ENCODE data around the gene GSC2.

GSC2 gene

DNA sequence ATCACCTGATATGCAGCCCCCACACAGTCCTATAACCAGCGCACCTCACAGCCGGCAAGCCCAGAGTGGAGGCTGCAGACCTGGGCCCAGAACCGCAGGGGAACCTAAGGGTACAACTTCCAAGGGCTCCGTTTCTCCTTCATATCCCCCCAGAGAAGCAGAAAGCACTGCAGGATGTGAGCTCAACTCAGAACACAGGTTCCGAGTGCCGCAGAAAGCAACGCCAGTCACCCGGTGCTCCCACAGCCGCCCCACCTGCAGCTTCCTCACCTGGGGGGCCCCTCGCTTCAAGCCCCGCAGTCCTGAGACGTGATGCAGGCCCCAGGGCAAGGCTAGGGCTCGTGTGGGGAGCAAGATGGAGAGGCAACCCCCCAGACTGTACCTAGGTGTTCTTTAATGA, 16.5 kb downstream of the GSC2 start:
- no peak for DNase-seq (ENCODE audit: low read depth)

DNA sequence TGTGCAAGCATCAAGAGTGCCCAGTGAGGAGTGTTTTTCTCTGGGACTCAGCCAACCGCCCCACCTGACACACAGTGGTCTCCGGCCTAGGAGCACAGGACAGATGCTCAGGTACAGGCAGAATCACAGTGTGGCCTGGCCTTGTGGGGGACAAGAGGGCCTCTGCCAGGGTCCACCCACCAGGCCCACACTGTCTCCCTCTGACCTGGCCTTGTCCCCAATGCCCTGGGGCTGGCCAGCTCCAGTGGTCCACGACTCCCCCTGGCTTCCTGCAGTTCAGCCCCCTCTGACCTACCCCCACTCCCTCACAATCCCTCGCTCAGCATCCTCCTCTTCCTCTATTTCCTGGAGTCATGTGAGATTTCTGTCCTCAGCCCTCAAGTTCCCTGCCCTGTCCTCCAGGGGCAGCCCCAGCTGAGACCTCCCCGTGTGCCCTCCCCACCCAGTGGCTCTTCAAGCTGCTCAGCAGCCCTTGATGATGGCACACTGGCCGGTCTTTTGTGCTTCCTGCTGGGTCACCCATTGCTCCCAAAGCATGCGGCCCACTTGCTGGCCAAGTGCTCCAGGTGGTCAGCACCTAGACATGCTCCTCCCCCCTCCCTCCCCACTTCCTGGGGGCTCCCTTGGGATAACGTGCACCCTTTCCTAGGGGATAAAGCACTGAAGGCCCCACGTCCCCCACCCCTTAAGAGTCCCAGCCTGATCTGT, 17.2 kb downstream of the GSC2 start:
- no peak for DNase-seq (ENCODE audit: low read depth)

DNA sequence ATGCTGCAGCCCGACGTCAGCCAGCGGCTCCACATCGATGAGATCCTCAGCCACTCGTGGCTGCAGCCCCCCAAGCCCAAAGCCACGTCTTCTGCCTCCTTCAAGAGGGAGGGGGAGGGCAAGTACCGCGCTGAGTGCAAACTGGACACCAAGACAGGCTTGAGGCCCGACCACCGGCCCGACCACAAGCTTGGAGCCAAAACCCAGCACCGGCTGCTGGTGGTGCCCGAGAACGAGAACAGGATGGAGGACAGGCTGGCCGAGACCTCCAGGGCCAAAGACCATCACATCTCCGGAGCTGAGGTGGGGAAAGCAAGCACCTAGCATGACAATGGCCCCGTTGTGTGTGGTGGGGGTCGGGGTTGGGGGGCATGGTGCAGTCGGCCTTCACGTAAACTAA, 17.9 kb downstream of the GSC2 start:
- DNase-seq (ENCODE audit: low read depth), result no peak

DNA sequence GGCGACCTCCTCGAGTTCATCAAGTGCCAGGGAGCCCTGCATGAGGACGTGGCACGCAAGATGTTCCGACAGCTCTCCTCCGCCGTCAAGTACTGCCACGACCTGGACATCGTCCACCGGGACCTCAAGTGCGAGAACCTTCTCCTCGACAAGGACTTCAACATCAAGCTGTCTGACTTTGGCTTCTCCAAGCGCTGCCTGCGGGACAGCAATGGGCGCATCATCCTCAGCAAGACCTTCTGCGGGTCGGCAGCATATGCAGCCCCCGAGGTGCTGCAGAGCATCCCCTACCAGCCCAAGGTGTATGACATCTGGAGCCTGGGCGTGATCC, 18.4 kb downstream of the GSC2 start:
- no peak for DNase-seq (ENCODE audit: low read depth)

DNA sequence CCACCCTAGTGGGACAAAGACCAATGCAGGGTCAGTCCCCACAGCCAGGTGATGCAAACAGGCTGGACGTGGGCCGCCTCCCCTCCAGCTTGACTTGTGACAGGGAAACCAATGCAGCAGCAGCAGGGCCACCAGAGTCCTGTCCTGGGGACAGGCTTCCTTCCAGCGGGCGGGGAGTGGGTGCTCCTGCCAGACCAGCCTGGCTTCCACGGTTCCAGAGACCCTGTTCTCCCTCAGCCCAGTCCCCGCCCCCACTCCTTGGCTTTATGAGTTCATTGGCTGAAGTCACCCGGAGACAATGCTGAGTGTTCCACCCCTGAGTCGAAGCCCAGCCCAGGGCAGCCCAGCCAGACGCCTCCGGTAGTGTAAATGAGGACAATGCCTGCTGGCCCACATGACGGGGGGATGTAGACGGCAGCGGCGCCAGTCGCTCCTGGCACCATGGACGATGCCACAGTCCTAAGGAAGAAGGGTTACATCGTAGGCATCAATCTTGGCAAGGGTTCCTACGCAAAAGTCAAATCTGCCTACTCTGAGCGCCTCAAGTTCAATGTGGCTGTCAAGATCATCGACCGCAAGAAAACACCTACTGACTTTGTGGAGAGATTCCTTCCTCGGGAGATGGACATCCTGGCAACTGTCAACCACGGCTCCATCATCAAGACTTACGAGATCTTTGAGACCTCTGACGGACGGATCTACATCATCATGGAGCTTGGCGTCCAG, 19.0 kb downstream of the GSC2 start, which contains the start of gene TSSK2:
TSS of gene TSSK2 (plus strand) at position 350 of the 726 bp plus-strand sequence. CDS start at position 442, 92 bp downstream.
- DNase-seq (ENCODE audit: low read depth), result no peak

DNA sequence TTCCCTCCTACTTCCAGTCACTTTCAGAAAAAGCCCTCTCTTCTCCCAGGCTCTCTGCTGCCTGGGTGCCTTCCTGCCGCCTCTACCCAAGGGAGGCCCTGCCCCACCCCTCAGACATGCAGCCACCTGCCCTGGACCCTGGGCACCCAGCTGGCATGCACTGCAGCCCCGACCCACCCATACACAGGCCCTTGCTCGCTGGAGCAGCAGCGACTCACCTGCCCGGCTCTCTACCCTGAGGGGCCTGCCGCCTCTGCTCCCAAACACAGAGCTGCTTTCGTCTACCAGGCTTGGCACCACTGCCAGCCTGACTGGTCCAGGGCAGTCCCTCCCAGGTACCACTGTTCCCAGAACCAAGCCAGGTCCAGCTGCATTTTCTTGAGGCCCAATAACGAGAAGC, 20.2 kb downstream of the GSC2 start:
- DNase-seq (ENCODE audit: low read depth), result no peak

DNA sequence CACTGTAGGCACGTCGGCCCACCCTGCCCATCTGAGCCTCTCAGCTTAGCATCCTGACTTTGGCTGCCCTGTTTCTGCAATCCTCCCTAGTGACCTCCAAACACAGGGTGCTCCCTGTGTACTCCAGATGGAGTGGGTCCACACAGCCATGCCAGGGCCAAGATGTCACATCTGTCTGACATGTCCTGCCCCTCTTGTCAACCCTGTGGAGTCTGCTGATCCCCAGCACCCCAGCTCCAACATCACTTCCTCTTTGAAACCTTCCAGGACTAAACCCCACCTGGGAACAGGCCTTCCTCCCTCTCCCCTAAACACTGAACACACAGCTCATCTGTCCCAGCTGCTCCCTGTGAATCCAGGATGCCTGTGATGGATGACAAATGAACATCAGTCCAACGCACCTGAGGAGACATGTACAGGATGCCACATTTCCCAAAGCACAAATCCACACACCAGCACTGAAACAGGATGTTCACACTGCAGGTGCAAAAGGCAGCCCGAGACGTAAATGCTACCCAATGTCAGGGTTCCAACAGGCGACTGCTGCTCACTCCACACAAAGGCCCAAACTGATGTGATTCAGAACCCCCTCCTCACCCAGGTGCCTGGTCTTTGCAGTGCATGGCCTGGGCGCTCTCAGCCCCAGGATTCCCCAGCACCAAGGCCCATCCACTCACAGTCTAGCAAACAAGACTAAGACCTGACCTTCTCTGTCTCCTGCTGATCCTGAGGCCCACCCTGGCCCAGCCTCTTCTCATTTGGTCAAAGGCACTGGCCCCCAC, 21.0 kb downstream of the GSC2 start:
- no peak for DNase-seq (ENCODE audit: low read depth)

DNA sequence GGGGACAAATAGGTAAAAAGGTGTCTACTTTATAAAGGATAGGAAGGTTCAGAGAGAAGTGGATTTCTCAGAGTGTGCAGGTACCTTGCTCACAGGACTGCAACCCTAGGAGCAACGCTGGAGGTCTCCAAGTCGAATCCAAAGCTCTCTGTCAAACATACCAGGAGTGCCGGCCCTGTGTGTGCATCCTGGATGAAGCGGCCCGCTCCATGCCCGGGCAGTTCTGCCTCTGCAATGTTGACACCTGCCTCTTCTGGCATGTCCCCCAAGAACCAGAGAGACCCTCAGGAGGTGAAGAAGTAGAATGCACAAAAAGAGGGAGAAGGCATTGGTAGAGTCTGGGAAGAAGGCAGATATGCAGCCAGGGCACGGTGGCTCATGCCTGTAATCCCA, 22.1 kb downstream of the GSC2 start:
- no peak for DNase-seq (ENCODE audit: low read depth)

DNA sequence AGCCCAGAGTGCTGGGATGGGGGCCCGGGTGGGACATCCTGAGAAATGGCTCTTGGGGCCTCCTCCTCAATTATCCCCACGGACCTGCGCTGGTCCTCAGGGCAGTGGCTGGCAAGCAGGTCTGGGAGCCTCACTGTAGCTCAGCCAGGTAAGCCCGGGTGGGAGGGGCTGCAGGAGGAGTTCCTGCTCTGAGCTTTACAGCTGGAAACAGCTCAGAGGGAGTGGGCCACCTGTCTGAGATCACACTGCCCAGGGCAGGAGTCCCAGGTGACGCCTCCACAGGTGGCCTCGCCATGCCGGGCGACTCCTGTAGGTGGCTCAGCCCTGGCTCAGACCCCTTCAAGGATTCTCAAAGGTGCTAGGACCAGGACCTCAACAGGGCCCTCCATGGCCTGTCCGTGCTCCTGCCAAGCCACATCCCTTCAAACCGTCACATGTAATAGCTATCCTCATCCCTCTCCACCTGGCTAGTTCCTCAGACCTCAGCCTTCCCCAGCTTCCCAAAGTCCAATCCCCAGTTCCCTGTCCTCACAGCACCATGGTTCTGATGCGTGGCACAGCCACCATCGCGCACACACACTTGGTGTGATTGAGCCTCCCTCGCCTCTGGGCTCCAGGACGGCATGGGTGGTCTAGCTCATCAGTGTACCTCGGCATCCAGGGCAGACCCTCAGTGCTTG, 22.6 kb downstream of the GSC2 start:
- no peak for DNase-seq (ENCODE audit: low read depth)

DNA sequence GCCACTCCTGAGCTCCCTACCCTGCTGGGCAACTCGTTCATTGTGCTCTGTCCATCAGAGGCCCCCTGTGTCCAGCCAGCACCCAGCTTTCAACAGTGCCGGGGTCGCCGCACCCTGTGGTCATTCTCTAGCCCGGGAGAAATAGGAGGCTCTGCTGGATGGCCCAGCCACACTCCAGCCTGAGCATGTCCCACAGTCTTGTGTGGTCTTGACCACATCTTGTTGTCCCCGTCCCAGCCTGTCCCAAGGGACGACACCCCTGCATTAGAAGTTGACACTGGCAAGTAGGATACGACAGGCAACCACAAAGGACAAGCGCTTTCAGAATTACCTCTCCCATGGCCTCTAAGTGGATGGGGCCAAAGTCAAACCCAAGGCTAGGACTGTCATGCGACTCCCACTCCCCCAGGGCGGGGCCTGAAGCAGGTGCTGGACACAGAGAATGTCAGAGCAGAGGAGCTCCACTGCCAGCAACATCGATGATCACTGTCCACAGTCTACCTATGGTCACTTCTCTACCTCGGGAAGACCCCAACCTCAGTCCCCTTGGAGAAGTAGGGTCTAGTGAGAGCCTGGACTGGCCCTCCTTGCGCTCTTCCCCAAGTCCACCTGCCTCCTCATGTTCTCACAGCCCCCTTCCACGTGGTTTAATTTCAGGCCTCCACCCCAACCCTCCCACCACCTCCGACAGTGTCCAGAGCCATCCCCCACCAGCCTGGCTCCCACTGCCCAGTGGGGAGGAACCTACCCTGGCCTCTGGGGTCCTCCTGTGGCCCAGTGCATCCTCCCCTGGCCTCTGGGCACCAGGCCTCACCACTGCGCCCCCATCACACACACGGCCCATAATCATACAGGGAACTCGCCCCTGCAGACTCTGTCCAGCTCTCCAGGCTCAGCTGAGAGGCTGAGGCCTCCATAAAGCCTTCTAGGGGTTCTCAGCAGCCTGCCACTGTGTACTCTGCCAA, 23.5 kb downstream of the GSC2 start:
- DNase-seq (ENCODE audit: low read depth), result no peak

DNA sequence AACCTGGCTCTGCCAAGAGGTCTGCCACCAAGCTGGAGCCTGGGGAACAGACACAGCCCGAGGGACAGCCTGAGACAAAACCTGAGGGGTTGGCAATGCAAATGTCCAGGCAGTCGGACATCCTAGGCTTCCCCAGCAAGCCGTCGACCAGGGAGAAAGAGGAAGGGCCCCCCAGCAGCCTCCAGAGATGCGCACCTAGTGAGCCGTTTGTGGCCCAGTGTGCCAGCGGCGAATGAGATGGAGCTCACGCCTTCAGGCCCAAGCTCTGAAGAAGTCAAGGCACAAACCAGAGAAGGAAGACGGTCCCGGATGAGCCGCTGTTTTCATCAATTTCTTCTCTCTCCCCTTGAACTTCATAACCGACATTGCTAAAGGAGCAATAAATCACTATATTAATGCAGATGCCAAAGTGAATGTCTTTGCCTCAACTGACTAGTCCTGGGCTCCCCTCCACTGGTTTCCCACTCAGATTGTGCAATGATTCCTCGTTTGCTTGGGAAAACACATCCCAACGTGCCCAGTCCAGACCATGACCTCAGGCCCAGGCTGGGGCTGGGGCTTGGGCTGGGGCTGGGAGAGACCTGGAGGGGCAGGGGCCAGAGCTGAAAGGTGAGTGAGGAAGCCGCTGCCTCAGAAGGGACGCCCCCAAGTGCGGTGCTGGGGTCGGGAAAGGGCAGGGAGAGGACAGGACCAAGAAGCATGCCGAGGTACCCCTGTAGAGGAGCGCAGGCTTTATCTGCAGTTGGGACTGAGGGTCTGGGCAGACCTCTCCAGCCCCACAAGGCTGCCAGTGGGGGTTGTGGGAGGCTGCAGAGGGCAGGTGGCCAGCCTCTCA, 24.4 kb downstream of the GSC2 start:
- DNase-seq (ENCODE audit: low read depth), result no peak

DNA sequence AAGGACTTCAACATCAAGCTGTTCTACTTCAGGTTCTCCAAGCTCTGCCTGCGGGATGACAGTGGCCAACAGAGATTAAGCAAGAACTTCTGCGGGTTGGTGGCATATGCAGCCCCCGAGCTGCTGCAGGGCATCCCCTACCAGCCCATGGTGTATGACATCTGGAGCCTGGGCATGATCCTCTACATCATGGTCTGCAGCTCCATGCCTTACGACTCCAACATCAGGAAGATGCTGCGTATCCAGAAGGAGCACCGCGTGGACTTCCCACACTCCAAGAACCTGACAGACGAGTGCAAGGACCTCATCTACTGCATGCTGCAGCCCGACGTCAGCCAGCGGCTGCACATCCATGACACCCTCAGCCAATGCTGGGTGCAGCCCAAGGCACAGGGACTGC, 25.1 kb downstream of the GSC2 start:
- no peak for DNase-seq (ENCODE audit: low read depth)

DNA sequence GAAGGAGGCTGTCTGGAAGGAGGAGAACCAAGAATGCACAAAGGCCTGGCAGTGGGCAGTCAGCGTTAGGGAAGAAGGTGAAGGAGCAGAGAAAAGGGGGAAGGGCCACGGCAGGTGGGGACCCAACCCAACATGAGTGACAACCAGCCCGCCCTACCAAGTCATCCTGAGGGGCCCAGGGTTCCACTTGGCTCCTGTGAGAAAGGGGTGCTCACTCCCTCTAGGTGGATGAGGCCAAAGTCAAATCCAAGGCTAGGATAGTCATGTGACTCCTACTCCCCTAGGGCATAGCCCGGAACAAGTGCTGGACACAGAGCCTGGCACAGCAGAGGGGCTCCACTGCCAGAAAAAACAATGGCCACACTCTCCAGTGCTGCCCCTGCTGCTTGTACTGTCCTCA, 25.7 kb downstream of the GSC2 start:
- DNase-seq (ENCODE audit: low read depth), result no peak

DNA sequence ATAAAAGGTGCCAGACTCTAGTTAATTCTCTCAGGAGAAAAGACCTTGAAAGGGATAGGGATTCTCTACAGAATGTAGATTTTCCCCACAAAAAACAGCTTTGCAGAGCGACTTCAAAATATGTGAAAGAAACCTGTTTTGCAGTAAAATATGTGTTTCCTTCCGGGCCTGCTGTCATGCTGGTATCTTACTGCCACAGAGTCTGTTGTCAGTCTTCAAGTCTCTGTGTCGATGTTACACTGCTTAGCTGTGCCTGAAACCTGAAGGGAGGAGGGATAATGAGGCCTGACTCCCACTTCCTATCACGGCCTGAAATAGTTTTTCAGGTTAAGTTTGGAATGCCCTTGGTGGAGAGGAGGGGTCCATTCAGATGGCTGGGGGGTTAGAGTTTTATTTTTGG, 26.2 kb downstream of the GSC2 start:
- DNase-seq (ENCODE audit: low read depth), result no peak

DNA sequence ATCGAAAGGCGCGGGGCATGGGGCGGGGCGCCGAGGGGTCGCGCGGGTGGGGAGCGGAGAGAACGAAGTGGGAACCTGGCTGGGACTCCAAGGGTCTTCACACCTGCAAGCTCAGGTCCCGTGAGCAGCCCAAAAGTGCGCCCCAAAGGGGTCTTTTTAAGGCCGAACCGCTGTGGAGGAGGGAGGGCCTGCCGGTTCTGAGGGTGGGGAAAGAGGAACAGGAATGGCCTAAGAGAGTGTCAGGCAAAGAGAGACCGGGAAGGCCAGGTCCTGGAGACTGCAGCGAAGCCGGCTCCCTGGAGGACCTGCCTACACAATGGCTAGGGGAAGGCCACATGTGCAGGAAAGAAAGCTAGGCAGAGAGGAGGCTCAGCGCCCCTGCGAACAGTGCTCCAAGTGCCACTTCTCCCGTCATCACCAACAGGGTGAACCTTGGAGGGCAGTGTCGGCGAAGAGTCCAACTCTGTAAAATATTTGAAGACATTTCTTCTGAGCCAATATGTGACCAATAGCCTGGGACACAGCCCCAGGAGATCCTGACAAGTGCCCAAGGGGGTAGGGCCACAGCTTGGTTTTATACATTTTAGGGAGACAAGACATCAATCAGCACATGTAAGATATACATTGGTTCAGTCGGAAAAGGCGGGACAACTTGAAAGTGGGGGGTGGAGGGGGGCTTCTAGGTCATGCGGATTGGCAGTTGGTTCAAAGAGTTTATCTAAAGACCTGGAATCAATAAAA, 27.2 kb downstream of the GSC2 start:
- DNase-seq (ENCODE audit: low read depth), result no peak

DNA sequence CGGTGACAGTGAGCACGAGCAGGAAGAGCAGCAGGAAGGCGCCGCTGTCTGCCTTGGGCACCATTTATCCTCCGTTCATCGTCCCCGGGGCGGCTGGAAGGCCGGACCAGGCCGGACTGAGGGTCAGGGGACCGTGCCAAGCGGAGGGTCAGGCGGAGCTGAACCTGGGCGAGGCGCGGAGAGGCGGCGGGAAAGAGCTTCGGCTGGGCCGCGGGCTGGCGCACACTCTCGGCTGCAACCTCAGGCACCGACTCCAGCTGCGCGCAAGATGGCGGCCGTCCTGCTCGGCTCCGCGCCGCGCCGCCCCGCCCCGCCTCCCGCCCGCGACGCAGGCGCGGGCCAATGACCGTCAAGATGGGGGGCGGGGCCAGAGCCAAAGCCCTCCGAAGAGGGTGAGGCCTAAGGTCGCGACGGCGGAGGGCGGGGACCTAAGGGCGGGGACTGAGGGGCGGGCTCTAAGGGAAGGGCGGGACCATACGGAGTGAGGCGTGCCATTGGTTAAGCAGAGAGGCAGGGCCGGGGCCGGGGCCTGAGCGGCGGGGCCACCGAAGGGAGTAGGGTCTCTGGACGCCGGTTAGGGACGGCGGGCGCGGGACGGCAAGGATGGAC, 27.8 kb downstream of the GSC2 start, which contains the start of gene DGCR2:
TSS of gene DGCR2 (minus strand) at position 270 of the 609 bp plus-strand sequence. CDS start at position 64, 206 bp downstream.
- DNase-seq (ENCODE audit: low read depth), result peak; percentile 91

DNA sequence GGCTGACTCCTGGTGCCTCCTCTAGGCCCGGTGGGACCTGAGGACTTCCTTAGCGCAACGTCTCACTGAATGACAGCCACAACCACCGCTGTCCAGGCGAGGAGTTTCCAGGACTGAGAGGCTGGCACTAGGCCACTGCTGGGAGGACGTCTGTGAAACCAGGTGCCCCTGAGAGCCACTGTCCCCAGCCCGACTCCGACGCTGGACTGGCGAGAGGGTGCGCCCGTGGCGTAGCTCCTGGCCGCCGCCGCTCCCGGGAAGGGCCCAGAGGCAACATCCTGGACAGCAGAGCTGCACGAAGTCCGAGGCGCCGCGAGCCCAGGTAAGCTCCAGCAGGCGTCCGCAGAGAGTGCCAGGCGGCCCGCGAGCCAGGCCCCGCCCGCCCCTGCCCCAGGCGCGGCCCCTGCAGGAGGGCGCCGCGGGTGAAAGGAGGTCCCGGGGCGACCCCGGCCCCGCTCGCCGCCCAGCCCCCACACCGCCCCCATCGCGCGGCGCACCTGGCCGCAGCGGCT, 28.4 kb downstream of the GSC2 start:
- no peak for DNase-seq (ENCODE audit: low read depth)

DNA sequence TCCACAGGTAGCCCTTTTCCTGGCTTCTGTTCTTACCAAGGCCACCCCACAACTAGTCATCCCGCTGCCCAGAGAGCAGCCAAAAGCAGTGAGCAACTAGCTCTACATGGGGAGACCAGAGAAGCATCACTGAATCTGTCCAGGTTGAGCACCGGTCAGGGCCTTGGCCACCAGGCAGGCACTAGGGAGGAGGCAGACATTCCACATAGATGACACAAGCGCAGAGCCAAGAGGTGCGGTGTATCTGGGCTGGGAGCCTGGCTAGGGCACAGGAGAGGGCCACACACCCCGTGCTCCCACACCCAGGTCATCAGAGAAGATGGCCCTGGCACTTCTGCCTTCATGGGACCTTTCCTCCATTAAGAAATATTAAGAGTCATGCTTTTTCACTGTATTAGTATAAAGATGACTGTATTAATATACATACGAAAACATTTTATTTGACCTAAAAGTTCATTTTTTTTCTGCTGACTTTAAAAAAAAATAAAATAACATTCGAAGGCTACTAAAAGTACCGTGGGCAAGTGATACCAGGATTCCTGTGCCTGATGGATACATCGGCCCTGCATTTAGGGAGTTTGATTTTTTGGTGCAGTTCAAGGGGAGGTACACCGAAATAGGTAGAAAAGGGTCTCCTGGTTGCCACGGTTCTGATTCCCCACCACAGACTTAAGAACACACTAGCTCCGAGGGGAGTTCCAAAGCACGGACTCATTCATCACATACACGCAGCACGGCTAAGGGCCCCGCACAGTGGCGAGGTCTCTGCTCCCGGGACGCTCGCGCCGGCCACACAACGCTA, 29.1 kb downstream of the GSC2 start:
- no peak for DNase-seq (ENCODE audit: low read depth)

All from CMK (cell line).